Nephron progenitor cell (in vitro differentiated cells): Measurements from ENCODE around the gene USP26.

Experiments used
- DNase-seq: peaks from one replicate; pipeline ENCODE4 v3.0.0; 2021
- H3K27ac Mint-ChIP-seq: 2 replicates; pipeline ENCODE4 v1.8.0; 2021; ENCODE audit warnings: mild to moderate bottlenecking, moderate library complexity, mixed read lengths
- H3K27me3 Mint-ChIP-seq: 2 replicates; pipeline ENCODE4 v1.8.0; 2021; ENCODE audit warnings: mild to moderate bottlenecking, low read depth, mixed read lengths; ENCODE audit not compliant: poor library complexity
- H3K36me3 Mint-ChIP-seq: 2 replicates; pipeline ENCODE4 v1.8.0; 2021; ENCODE audit warnings: low read depth, mixed read lengths
- H3K4me1 Mint-ChIP-seq: 2 replicates; pipeline ENCODE4 v1.8.0; 2021; ENCODE audit warnings: mixed read lengths
- H3K4me3 Mint-ChIP-seq: 2 replicates; pipeline ENCODE4 v1.8.0; 2021; ENCODE audit warnings: mild to moderate bottlenecking, moderate library complexity, mixed read lengths
- H3K9me3 Mint-ChIP-seq: 2 replicates; pipeline ENCODE4 v1.8.0; 2021; ENCODE audit warnings: mild to moderate bottlenecking, moderate library complexity, mixed read lengths
- TF ChIP-seq, protein P1 (sequence below): fragments of 200-600 bp; sonication (generic); IDR thresholded peaks from 2 replicates; pipeline ENCODE4 v1.5.0; 2021; ENCODE audit warnings: antibody characterized with exemption

USP26 gene, protein sequence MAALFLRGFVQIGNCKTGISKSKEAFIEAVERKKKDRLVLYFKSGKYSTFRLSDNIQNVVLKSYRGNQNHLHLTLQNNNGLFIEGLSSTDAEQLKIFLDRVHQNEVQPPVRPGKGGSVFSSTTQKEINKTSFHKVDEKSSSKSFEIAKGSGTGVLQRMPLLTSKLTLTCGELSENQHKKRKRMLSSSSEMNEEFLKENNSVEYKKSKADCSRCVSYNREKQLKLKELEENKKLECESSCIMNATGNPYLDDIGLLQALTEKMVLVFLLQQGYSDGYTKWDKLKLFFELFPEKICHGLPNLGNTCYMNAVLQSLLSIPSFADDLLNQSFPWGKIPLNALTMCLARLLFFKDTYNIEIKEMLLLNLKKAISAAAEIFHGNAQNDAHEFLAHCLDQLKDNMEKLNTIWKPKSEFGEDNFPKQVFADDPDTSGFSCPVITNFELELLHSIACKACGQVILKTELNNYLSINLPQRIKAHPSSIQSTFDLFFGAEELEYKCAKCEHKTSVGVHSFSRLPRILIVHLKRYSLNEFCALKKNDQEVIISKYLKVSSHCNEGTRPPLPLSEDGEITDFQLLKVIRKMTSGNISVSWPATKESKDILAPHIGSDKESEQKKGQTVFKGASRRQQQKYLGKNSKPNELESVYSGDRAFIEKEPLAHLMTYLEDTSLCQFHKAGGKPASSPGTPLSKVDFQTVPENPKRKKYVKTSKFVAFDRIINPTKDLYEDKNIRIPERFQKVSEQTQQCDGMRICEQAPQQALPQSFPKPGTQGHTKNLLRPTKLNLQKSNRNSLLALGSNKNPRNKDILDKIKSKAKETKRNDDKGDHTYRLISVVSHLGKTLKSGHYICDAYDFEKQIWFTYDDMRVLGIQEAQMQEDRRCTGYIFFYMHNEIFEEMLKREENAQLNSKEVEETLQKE

DNA sequence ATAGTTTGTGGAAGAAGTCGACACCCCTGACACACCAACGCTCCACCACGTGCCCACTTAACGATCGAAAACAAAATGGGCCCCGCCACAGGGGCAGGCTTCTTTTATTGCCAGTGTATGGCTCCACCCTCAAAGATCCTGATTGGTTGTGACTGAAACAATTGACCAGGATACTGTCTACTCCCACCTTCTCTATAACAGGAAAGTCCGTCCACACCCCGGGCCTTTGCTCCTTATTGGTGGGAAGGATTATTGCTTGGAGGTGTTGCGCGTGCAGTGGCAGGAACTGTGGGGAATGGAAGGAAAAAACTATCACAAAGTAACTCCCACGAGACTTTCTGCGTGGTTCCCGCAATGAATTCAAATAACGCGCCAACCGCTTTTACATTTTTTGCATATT lies at the start of gene USP26:
TSS of gene USP26 (minus strand) at position 79 of the 400 bp plus-strand sequence. CDS start 68,889 bp downstream, outside the sequence.
- Mint-ChIP-seq H3K4me1 (peaks cover 7% of the 10 kb centered on the region), H3K27ac (no peak within 1 kb of the TSS), H3K4me3 (no peak within 1 kb of the TSS), H3K9me3 (no peaks in the 10 kb centered on the region), H3K36me3 (no peaks in the 10 kb centered on the region), H3K27me3 (peaks cover 7% of the 10 kb centered on the region)
- no peak for DNase-seq
- TF ChIP-seq, protein P1, sequence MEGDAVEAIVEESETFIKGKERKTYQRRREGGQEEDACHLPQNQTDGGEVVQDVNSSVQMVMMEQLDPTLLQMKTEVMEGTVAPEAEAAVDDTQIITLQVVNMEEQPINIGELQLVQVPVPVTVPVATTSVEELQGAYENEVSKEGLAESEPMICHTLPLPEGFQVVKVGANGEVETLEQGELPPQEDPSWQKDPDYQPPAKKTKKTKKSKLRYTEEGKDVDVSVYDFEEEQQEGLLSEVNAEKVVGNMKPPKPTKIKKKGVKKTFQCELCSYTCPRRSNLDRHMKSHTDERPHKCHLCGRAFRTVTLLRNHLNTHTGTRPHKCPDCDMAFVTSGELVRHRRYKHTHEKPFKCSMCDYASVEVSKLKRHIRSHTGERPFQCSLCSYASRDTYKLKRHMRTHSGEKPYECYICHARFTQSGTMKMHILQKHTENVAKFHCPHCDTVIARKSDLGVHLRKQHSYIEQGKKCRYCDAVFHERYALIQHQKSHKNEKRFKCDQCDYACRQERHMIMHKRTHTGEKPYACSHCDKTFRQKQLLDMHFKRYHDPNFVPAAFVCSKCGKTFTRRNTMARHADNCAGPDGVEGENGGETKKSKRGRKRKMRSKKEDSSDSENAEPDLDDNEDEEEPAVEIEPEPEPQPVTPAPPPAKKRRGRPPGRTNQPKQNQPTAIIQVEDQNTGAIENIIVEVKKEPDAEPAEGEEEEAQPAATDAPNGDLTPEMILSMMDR = no peak

DNA sequence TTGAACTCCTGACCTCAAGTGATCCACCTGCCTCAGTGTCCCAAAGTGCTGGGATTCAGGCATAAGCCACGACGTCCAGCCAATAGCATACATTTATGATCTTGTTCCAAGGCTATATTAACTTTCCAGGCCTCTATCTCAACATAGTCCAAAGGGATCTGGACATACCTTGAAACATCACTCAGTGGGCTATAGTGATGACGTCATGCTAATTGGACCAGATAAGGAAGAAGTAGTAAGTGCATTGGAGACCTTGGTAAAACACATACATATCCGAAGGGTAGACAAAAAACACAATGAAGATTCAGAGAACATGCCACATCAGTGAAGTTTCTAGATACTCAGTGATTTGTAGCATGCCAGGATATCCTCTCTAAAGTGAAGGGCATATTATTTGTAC lies 37.4 kb upstream of the USP26 start:
- TF ChIP-seq, protein P1 = no peak
- Mint-ChIP-seq H3K4me3 (no peak overlapping the region), H3K27me3 (peaks cover 9% of the 10 kb centered on the region), H3K9me3 (no peaks in the 10 kb centered on the region), H3K27ac (no peak overlapping the region), H3K4me1 (no peaks in the 10 kb centered on the region), H3K36me3 (no peaks in the 10 kb centered on the region)
- DNase-seq = no peak

DNA sequence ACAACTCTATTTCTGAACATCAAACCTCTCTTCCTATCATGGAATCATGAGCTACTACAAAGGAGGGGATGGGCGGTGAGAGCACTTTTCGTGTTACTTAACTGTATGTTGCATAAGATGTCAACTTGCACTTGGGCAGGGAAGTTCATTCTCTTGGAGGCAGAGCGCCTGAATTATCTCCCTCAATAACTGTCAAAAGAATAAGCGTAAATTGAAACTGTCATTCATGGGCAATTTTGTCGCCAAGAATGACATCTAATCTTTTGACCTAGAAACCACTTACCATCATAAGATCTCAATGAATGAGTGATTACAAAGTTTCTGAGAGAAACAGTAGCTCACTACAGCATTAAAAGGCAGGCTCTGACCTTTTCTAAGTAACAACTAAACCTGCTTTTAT lies 23.5 kb upstream of the USP26 start:
- H3K27ac Mint-ChIP-seq = no peak overlapping the region
- no peaks in the 10 kb centered on the region for H3K9me3 Mint-ChIP-seq
- DNase-seq = no peak
- TF ChIP-seq, protein P1 = no peak
- no peak overlapping the region for H3K4me3 Mint-ChIP-seq
- peaks cover 19% of the 10 kb centered on the region for H3K27me3 Mint-ChIP-seq
- no peaks in the 10 kb centered on the region for H3K4me1 Mint-ChIP-seq
- no peaks in the 10 kb centered on the region for H3K36me3 Mint-ChIP-seq

DNA sequence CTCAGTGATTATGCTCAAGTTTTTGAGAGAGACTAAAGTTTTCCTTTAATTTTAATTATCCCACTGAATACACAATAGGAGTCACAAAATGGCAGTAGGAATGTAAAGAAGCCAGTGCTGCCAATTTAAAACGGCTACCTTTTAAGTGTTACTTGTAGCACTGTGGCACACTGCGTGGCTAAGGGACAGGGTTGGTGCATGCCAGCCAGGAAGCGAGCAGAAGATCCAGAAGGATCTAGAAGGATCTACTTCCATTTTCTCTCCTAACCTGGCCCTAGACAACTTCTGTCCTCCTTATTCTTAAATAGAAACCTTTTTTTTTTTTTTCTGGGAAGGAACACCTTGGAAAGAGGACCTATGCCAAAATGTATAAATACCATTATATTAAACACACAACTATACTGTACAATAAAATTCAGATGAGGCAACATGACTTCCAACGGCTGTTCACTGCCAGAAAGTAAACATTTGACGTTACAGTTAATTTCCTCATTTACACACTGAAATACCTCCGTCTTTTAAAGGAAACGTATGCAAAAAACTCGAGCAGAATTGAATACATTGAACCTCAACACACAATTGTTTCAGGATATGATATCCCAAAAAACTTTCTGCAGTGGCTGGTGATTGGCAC lies 2.7 kb downstream of the USP26 start:
- Mint-ChIP-seq H3K9me3 (no peaks in the 10 kb centered on the region), H3K4me3 (no peak overlapping the region)
- DNase-seq = no peak

DNA sequence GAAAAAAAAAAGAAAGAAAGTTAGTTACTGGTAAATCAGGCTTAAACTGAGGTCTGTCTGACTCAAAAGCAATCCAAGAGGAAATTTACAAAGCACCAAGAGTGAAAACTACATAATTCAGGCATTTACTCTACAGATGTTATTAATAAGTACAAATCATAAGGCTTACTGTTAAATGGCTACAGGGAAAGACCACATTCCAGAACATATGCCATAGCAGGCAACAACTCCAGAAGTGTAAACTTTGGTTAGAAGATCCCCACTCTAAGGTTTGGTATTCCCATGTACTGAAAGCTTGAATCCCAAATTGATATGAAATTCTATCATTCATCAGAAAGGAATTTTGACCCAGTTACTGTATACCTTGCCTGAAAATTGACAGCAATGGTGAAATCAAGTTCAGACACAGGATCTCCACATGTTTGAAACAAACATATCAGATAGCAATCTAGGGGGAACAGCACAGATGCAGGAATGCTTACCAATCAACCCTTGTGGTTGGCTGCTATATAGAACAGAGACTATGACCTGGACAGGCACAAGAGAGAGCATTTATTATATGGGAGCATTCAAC lies 6.6 kb downstream of the USP26 start:
- H3K4me1 Mint-ChIP-seq = no peaks in the 10 kb centered on the region
- TF ChIP-seq, protein P1 = no peak
- no peaks in the 10 kb centered on the region for H3K9me3 Mint-ChIP-seq
- H3K27me3 Mint-ChIP-seq = no peaks in the 10 kb centered on the region
- DNase-seq = no peak
- no peak overlapping the region for H3K4me3 Mint-ChIP-seq
- no peaks in the 10 kb centered on the region for H3K36me3 Mint-ChIP-seq
- no peak overlapping the region for H3K27ac Mint-ChIP-seq

More for the DNA sequence above, 2.7 kb downstream of the USP26 start:
- TF ChIP-seq, protein P1 = no peak
- peaks cover 3% of the 10 kb centered on the region for H3K27me3 Mint-ChIP-seq
- H3K27ac Mint-ChIP-seq = no peak overlapping the region
- no peaks in the 10 kb centered on the region for H3K36me3 Mint-ChIP-seq
- H3K4me1 Mint-ChIP-seq = no peaks in the 10 kb centered on the region
